Thoracic aorta (tissue), 2 donors: Measurements from ENCODE around the gene B3GALT4. TPM values are rescaled to one million over a fixed set of nuclear protein-coding genes. Genes with fewer than 3 reads are reported as not detected.
"Not testable (repeated sequence)": the region's sequence is repeated elsewhere in the genome, so short reads cannot be mapped to it uniquely, and the experiment has no call there.

Experiments used
- ATAC-seq: fragments of 150-250 bp; one replicate; pipeline ENCODE4 v1.8.0; 2017; ENCODE audit warnings: low read depth; ENCODE audit not compliant: insufficient number of reproducible peaks, low FRiP score
- DNase-seq: peaks from one replicate; pipeline ENCODE4 v3.0.0-alpha.2; 2020; ENCODE audit warnings: low spot score
- H3K27ac ChIP-seq, 2 donors: fragments of 200-600 bp; sonication (generic); 1 replicate in 1 of 2; 2 replicates in 1 of 2; pipeline ENCODE4 v1.5.1; 2016; ENCODE audit warnings: mild to moderate bottlenecking in 2 of 2, moderate library complexity in 2 of 2
- H3K27me3 ChIP-seq: fragments of 200-600 bp; sonication (generic); replicated peaks from 2 replicates; pipeline ENCODE4 v1.6.0; 2016; ENCODE audit warnings: mild to moderate bottlenecking; ENCODE audit not compliant: insufficient read depth
- H3K36me3 ChIP-seq: fragments of 200-600 bp; sonication (generic); one replicate; pipeline ENCODE4 v1.5.1; 2016
- H3K4me1 ChIP-seq, 2 donors: fragments of 200-600 bp; sonication (generic); 1 replicate in 1 of 2; 2 replicates in 1 of 2; pipeline versions ENCODE4 v1.5.1 to v1.6.0; 2016; ENCODE audit warnings: low read depth in 2 of 2, mild to moderate bottlenecking in 1 of 2; ENCODE audit not compliant: control insufficient read depth in 1 of 2
- H3K4me3 ChIP-seq: fragments of 200-600 bp; sonication (generic); 2 replicates; pipeline ENCODE4 v1.5.1; 2016; ENCODE audit warnings: mild to moderate bottlenecking
- H3K9me3 ChIP-seq: fragments of 200-600 bp; sonication (generic); 2 replicates; pipeline ENCODE4 v1.5.1; 2016
- CTCF ChIP-seq: fragments of 200-600 bp; sonication (generic); IDR thresholded peaks from one replicate; pipeline ENCODE4 v1.5.1; 2019; ENCODE audit warnings: antibody characterized with exemption
- total RNA-seq, 2 donors: library from RNA; depleted of rRNA; stranded (reverse); fragments of >200 nt; gene quantifications; one replicate each; pipeline versions ENCODE4 v1.1.0 to v1.2.3, GENCODE V29; 2016

The B3GALT4 gene
- total RNA-seq, 2 donors from 2014 or later: 18.1 to 27.3 TPM

GRCh38 chr6:33280539-33280938 lies 3.6 kb downstream of the B3GALT4 start:
- Histone ChIP-seq H3K27ac (no peak overlapping the region), H3K9me3 (no peaks in the 10 kb centered on the region), H3K27me3 (no peaks in the 10 kb centered on the region), H3K36me3 (peaks cover 3% of the 10 kb centered on the region), H3K4me3 (no peak overlapping the region), H3K4me1 (peaks cover 9 to 23% of the 10 kb centered on the region in 2 donors)
- DNase-seq: no peak
- TF ChIP-seq CTCF: no peak
- no peak for ATAC-seq

DNA sequence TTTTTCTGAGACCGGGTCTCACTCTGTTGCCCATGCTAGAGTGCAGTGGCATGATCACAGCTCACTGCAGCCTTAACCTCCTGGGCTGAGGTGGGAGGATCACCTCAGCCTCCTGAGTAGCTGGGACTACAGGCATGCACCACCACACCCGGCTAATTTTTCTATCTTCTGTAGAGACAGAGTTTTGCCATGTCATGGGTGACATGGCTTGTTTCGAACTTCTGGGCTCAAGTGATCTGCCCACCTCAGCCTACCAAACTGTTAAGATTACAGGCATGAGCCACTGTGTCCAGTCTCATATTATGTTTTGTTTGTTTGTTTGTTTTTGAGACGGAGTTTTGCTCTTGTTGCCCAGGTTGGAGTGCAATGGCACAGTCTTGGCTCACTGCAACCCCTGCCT lies 8.3 kb downstream of the B3GALT4 start:
- not testable (repeated sequence) for H3K27me3 ChIP-seq, H3K4me3 ChIP-seq, ATAC-seq, DNase-seq, H3K9me3 ChIP-seq, H3K36me3 ChIP-seq, H3K27ac ChIP-seq
- H3K4me1 ChIP-seq: peaks cover 15 to 16% of the 10 kb centered on the region in 2 donors

- no peak for ATAC-seq
- no peak for TF ChIP-seq CTCF
- no peaks in the 10 kb centered on the region for H3K27me3 ChIP-seq
- H3K36me3 ChIP-seq: peaks cover 17% of the 10 kb centered on the region
- no peak for DNase-seq
- no peaks in the 10 kb centered on the region for H3K9me3 ChIP-seq
- H3K4me1 ChIP-seq: peaks cover 16 to 22% of the 10 kb centered on the region in 2 donors
- no peak overlapping the region for H3K27ac ChIP-seq
- no peak overlapping the region for H3K4me3 ChIP-seq
Measured at GRCh38 chr6:33286946-33287914, 10.3 kb downstream of the B3GALT4 start.

DNA sequence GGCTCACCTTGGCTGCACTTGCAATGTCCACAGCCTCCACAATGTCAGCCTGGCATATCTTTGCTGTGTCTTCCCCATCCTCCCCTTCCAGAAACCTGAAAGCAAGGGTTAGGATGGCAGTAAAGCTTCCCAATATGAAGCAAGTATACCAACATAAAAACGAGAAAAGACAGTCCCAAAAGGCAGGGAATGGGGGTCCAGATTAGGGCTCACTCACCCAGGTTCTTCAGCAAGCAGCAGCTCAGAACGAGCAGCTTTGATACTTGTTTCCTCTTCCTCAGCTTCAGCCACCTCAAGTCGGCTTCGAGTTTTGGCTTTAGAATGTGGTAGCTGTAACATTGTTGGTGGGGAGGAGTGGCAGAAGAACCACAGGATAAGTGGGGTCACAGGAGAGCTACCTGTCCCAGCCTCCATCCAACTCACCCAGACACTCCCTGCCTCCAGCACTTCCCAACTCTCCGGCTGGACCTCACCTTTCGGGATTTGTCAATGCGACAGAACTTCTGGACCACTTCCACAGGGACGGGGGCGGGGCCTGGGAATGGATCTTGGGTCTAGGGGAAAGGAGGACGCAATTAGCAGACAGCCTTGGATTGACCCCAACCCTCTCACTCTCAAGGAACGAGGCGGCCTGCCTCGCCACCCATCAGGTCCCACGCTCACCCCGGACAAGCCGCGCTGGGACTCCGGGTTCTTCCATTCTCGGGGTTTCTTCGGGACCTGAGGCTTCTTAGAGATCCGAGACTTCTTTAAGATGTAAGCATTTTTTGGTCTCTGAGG lies 11.4 kb downstream of the B3GALT4 start:
- no peak for TF ChIP-seq CTCF
- peak overlapping the region; percentile 70 to 78 for H3K27ac ChIP-seq
- H3K9me3 ChIP-seq: no peaks in the 10 kb centered on the region
- ATAC-seq (no peak), DNase-seq (no peak)
- H3K4me1 ChIP-seq: peaks cover 16 to 22% of the 10 kb centered on the region in 2 donors
- no peaks in the 10 kb centered on the region for H3K27me3 ChIP-seq
- peaks cover 21% of the 10 kb centered on the region for H3K36me3 ChIP-seq
- H3K4me3 ChIP-seq: peak overlapping the region; percentile 94

DNA sequence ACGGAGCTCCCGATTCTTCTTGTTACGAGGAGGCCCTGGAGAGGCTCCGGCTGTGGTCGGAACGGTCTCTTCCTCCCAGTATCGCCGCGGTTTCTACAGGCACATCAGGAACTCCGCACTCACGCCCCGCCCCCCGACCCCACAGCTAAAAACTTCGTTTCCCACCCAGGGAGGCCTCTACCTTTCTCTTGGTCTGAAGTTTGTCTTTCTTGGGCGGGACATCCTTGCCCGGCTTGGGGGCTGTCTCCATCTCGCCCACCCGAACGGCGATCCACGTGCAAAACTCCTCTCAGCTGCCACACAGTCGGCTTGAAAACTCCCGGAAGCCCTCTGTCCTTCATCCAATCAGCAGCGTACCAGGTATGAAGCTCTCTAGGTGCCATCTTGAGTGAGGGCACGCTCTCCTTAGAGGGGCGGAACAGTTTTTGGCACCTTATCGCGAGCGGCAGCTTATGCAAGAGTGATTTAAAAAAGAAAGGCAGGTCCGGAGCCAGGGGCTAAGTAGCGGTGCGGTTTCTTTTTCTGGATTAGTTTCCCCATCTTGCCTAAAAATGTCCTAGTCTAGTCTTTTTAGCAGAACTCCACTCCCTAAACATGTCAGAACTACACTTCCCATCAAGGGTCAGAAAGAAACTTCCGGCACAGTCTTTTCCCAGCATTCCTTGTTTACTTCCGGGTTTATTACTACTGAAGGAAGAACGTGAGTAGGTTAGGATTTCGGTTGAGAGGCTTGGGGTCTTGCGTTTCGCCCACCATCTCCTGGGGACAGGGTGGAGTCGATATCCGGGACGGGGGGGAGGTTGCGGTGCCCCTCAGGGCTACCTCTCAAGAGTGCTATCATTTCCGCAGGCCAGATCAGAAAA lies 12.2 kb downstream of the B3GALT4 start, which contains the start of the genes PFDN6 and WDR46:
PFDN6 (plus strand) TSS at position 681 of the 863 bp plus-strand sequence. CDS start 256 bp downstream, outside the sequence.
WDR46 (minus strand) TSS at position 319 of the 863 bp plus-strand sequence; CDS start at position 250, 69 bp downstream.
- no peaks in the 10 kb centered on the region for H3K9me3 ChIP-seq
- ATAC-seq (peak; percentile 86), DNase-seq (peak; percentile 53)
- peaks cover 16 to 22% of the 10 kb centered on the region in 2 donors for H3K4me1 ChIP-seq
- no peaks in the 10 kb centered on the region for H3K27me3 ChIP-seq
- peak within 1 kb of the TSS; percentile 70 to 78 for H3K27ac ChIP-seq
- peak within 1 kb of the TSS; percentile 94 for H3K4me3 ChIP-seq
- TF ChIP-seq CTCF: no peak
- peaks cover 21% of the 10 kb centered on the region for H3K36me3 ChIP-seq
